ENCODE data around the gene DGKI.

Gene DGKI

GRCh38 chr7:137342265-137342664 is 504.5 kb downstream of the DGKI start:
- Histone ChIP-seq H3K4me2 (ENCODE audit: low read depth, low read length, poor library complexity, severe bottlenecking) (no peak overlapping the region), H4K20me1 (ENCODE audit: low read depth, low read length) (no peaks in the 10 kb centered on the region), H3F3A (ENCODE audit: insufficient read depth) (no peaks in the 10 kb centered on the region), H2AFZ (ENCODE audit: low read depth, low read length, severe bottlenecking) (no peak overlapping the region), H3K27ac (ENCODE audit: low read depth, low read length) (no peak overlapping the region), H3K27me3 (ENCODE audit: low read length) (no peaks in the 10 kb centered on the region), H3K4me3 (ENCODE audit: insufficient read depth, low read length, poor library complexity, severe bottlenecking) (no peak overlapping the region), H3K9ac (ENCODE audit: low read length) (no peak overlapping the region), H3K36me3 (ENCODE audit: low read length) (no peaks in the 10 kb centered on the region), H3K9me2 (replicated peaks; ENCODE audit: insufficient read depth, low read length) (no peaks in the 10 kb centered on the region), H3K9me3 (ENCODE audit: insufficient read depth, low read length) (no peaks in the 10 kb centered on the region), H3K79me2 (ENCODE audit: insufficient read depth, low read length) (no peaks in the 10 kb centered on the region)
- TF ChIP-seq CTCF (IDR thresholded peaks at IDR 0.05; ENCODE audit: insufficient read depth, low read length, poor library complexity, severe bottlenecking) (no peak), EZH2phosphoT487 (conservative IDR thresholded peaks at IDR 0.05; ENCODE audit: low read length) (no peak)

- H3K9me3 ChIP-seq (ENCODE audit: insufficient read depth, low read length) = no peaks in the 10 kb centered on the region
- no peak overlapping the region for H2AFZ ChIP-seq (ENCODE audit: low read depth, low read length, severe bottlenecking)
- H3K4me3 ChIP-seq (ENCODE audit: insufficient read depth, low read length, poor library complexity, severe bottlenecking) = no peak overlapping the region
Observed at GRCh38 chr7:137337902-137338301, 508.9 kb downstream of the DGKI start.

GRCh38 chr7:137335814-137336213 is 511.0 kb downstream of the DGKI start:
- no peaks in the 10 kb centered on the region for H4K20me1 ChIP-seq (ENCODE audit: low read depth, low read length)
- H3K27ac ChIP-seq (ENCODE audit: low read depth, low read length) = no peak overlapping the region
- no peaks in the 10 kb centered on the region for H3K9me2 ChIP-seq (replicated peaks; ENCODE audit: insufficient read depth, low read length)
- H3K27me3 ChIP-seq (ENCODE audit: low read length) = no peaks in the 10 kb centered on the region
- H2AFZ ChIP-seq (ENCODE audit: low read depth, low read length, severe bottlenecking) = no peak overlapping the region
- no peaks in the 10 kb centered on the region for H3K9me3 ChIP-seq (ENCODE audit: insufficient read depth, low read length)
- H3K4me3 ChIP-seq (ENCODE audit: insufficient read depth, low read length, poor library complexity, severe bottlenecking) = no peak overlapping the region
- no peaks in the 10 kb centered on the region for H3F3A ChIP-seq (ENCODE audit: insufficient read depth)
- TF ChIP-seq CTCF (IDR thresholded peaks at IDR 0.05; ENCODE audit: insufficient read depth, low read length, poor library complexity, severe bottlenecking) (no peak), EZH2phosphoT487 (conservative IDR thresholded peaks at IDR 0.05; ENCODE audit: low read length) (no peak)
- H3K79me2 ChIP-seq (ENCODE audit: insufficient read depth, low read length) = no peaks in the 10 kb centered on the region
- H3K36me3 ChIP-seq (ENCODE audit: low read length) = no peaks in the 10 kb centered on the region
- no peak overlapping the region for H3K9ac ChIP-seq (ENCODE audit: low read length)
- H3K4me2 ChIP-seq (ENCODE audit: low read depth, low read length, poor library complexity, severe bottlenecking) = no peak overlapping the region

More at GRCh38 chr7:137337902-137338301, 508.9 kb downstream of the DGKI start:
- TF ChIP-seq EZH2phosphoT487 (conservative IDR thresholded peaks at IDR 0.05; ENCODE audit: low read length) (no peak), CTCF (IDR thresholded peaks at IDR 0.05; ENCODE audit: insufficient read depth, low read length, poor library complexity, severe bottlenecking) (no peak)
- Histone ChIP-seq H4K20me1 (ENCODE audit: low read depth, low read length) (no peaks in the 10 kb centered on the region), H3K79me2 (ENCODE audit: insufficient read depth, low read length) (no peaks in the 10 kb centered on the region), H3K36me3 (ENCODE audit: low read length) (no peaks in the 10 kb centered on the region), H3K9ac (ENCODE audit: low read length) (no peak overlapping the region), H3F3A (ENCODE audit: insufficient read depth) (no peaks in the 10 kb centered on the region), H3K4me2 (ENCODE audit: low read depth, low read length, poor library complexity, severe bottlenecking) (no peak overlapping the region), H3K27ac (ENCODE audit: low read depth, low read length) (no peak overlapping the region), H3K9me2 (replicated peaks; ENCODE audit: insufficient read depth, low read length) (no peaks in the 10 kb centered on the region), H3K27me3 (ENCODE audit: low read length) (no peaks in the 10 kb centered on the region)
